NCI-H2107 treated with DMSO at 0.1 percent for 48 hours (cell line): ENCODE measurements around the gene CD28.

ENCODE experiments used
- DNase-seq: peaks from one replicate; lab custom pipeline; 2025; ENCODE audit not compliant: unreplicated experiment; lab: John Stamatoyannopoulos, UW

The CD28 gene

DNA sequence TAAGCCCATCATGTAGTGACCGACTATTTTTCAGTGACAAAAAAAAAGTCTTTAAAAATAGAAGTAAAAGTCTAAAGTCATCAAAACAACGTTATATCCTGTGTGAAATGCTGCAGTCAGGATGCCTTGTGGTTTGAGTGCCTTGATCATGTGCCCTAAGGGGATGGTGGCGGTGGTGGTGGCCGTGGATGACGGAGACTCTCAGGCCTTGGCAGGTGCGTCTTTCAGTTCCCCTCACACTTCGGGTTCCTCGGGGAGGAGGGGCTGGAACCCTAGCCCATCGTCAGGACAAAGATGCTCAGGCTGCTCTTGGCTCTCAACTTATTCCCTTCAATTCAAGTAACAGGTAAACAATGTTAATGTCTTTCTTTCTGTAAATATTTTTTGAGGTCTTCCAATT lies at the start of gene CD28:
TSS of gene CD28 (plus strand) at position 237 of the 400 bp plus-strand sequence. CDS start at position 295, 58 bp downstream.
- DNase-seq, result no peak

DNA sequence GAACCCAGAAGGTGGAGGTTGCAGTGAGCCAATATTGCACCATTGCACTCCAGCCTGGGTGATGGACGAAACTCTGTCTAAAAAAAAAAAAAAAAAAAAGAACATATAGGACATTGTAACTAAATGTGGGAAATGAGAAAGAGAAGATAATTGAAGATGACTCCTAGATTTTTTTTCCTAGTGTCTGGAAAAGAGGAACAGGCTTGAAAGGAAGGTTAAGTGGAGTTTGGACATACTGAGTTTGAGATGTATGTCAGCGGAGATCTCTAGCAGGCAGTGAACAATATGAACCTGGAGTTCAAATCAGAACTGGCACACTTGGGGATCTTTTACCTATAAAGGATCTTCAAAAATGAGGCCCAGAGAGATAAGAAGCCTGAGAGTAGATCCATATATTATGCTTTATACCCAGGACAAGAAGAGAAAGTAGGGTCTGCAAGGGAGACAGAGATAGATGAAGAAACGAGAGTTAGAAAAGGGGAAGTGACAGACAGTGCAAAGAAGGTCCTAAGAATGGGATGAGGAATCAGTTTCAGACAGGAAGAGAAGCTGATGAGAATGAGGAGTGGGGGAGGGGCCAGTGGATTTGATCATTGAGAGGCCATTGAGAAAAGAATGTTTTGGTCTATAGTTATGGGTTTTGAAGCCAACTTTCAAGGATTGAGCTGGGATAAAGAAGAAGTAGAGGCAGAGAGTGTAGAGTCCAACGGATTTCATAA lies 46.9 kb upstream of the CD28 start:
- no peak for DNase-seq

DNA sequence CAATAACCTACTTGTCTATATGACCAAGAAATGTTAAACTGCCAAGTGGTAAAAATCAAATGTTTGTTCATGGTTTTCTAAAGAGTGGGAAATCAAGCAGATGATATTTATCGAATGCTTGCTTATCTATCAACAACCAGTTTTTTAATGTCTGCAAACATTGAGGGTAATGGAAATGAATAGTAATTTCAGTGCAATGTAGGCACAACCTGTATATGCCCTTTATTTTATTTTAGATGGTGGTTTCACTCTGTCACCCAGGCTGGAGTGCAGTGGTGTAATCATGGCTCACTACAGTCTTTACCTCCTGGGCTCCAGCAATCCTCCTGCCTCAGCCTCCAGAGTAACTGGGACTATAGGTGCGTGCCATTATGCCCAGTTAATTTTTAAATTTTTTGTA lies 46.0 kb upstream of the CD28 start:
- DNase-seq, result no peak

DNA sequence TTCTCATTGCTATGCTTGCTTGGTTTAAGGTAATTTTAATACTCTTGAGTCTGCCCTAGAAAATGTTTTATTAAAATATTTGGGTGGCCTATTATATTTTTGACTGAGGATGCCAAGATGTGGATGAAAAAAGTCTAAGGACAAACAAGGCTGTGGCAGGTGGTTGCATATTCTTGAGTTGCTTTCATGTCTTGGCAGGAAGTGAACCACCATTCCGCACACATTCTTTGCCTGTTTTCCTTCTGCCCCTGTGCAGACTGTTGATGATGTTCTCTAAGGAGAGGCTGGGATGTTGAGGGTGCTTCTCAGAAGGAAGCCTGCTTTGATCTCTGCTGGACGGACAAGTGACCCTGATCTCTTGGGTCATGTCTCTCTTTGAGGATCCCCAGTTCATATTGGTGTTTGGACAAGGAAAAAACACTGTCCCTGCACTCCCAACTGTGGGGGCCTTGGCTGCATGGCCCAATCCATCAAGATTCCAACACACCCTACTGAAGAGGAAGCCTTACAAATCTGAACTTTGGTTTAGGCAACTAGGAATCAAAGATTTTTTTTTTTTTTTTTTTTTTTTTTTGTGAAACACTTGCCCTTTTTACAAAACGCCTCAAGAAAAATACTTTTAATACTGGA lies 45.0 kb upstream of the CD28 start:
- no peak for DNase-seq

DNA sequence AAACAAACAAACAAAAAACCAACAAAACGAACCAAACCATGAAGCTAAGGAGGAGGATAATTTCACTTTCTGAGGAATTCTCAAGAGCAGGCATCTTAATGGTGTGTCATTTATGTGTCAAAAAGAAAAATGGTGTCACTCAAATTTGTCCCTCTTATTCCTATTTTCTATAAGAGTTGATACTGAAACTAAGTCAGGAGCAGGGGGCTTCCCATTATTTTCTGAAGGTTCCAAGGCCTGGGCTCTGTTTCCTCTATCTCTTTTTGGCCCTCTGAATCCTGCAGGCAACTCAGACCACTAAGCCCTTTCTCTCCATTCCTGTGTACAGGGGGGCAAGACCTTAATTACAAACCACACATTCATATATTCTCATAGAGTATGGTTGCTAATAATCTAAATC lies 44.0 kb upstream of the CD28 start:
- DNase-seq, result no peak

DNA sequence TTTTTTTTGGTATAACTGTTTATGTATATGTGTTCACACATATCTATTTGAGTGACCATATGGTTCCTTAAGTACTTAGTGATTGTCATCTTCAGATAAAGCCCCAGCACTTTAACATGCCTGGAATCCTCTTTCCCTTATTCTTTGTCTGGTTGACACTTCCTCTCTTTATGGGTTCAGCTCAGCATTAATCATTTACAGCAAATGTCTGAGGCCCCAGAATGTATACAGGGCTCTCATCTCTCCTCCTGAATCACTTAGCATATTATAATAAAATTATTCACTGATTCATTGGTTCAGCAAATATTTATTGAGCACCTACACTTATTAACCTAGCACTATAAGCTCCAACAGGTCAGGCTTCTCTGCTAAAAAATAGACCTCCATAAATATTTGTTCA lies 43.5 kb upstream of the CD28 start:
- no peak for DNase-seq

DNA sequence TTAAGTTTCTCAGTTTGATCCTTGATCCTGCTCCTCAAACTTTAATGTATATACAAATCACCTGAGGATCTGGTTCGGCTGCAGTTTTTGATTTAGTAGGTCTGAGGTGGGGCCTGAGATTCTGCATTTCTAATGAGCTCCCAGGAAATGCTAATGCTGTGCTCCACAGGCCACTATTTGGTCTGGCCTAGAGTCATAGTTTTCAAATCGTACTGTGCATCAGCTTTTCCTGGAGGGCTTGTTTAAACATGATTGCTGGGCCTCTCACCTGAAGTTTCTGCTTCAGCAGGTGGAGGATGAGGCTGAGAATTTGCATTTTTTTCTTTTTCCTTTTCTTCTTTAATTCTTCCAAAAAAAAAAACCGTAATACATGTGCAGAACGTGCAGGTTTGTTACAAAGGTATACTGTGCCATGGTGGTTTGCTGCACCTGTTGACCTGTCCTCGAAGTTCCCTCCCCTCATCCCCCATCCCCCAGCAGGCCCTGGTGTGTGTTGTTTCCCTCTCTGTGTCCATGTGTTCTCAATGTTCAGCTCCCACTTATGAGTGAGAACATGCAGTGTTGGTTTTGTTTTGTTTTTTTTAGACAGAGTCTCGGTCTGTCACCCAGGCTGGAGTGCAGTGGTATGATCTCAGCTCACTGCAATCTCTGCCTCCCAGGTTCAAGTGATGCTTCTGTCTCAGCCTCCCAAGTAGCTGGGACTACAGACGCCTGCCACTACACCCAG lies 42.2 kb upstream of the CD28 start:
- no peak for DNase-seq

DNA sequence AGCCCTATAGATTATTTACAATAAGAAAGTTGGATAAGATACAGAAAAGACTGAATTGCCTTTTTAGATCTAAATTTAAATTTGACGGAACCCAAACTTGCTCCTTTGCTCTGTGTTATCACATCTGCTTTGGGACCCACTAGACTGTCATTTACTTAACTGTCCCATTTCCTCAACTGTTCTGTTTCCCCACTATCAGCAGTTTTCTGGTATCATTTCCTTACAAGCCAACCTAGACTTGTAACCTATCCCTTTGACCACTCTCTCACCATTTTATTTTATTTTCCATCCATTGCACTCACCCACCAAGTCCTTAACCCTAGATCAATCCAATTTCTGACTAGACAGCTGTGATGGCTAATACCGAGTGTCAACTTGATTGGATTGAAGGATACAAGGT lies 38.6 kb upstream of the CD28 start:
- no peak for DNase-seq

DNA sequence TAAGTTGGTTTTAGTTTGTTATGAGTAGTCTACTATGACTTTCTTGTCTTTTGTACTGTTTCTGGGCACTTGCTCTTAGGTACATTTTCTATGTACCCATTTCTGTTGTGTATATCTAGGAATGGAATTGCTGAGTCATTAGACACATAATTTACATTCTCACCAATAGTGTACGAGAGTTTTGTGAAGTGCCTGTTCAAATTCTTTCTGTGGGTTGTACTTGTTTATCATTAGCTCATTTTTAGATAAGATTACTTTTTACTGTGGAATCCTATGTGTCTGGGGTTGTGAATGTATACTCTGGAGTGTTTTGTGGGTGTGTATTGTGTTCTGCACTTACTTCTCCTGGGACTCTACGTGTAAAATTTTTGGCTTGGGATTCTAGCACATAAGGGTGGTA lies 36.6 kb upstream of the CD28 start:
- DNase-seq, result no peak

DNA sequence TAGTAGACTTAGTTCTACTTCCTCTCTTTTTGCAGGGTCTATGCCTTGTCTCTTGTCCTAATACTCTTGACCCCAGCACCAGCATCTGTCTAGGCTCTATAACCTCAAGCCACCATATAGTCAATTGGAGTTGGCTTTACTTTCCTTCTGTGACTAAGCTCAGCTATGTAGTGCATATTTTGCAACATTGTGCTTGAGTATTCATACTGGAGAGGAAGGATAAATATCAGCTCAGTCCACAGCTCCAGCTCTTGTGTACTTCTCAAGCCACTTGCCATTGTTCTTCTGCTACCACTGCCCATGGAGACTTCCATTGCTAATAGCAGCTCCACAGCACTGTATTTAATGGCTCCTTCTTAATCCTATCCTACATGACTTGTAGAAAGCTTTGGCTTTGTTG lies 35.5 kb upstream of the CD28 start:
- DNase-seq, result no peak

DNA sequence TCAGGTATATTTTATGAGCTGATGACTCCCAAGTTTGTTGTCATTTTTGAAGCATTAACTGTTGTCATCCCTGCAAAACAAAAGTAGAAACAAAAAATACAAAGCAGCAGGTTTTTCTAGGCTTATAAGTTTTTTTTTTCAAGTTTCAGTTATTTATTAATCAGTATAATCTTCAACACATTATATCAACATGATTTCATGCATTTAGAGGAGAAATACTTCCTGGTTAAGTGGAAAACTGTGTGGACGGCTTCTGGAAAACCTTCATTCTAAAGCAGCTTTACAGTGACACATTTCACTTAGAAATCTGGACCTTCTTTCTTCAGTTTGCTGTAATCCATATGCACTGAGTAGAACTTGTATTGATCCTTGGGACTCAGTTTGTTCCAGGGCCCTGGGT lies 34.6 kb upstream of the CD28 start:
- no peak for DNase-seq

DNA sequence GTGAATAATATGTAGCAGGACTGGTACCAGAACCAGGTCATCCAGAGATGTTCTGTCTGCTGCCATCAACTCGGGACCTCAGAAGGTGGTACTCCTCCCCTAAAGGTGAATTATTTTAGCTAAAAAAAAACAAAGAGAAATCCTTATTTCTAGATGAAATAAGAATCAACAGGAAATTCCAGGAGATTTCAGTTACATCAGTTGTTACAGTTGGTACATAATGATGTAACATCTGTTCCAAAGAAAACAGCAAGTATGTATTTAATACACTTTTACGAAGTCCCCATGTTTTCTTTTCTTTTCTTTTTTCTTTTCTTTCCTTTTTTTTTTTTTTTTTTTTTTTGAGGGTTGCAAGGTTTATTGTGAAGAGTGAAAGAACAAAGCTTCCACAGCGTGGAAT lies 33.6 kb upstream of the CD28 start:
- DNase-seq, result no peak

DNA sequence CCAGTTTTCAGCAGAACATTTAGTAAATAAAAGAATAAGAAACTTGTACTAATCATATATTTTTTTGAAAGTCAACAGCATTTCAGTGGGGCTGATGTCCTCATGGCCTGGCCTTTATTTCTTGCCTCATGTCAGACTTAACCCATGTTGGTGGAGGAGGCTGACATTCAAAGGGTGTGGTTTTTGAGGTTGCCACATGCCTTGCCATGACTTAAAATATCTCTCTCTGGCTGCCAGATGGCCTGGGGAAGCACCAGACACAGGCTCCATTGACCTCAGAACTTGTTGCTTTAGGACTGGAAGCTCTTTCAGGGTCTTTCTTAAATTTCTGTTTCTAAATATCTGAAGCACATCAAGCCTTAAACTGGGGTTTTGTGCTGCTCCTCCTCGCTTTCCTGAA lies 32.5 kb upstream of the CD28 start:
- DNase-seq, result no peak

DNA sequence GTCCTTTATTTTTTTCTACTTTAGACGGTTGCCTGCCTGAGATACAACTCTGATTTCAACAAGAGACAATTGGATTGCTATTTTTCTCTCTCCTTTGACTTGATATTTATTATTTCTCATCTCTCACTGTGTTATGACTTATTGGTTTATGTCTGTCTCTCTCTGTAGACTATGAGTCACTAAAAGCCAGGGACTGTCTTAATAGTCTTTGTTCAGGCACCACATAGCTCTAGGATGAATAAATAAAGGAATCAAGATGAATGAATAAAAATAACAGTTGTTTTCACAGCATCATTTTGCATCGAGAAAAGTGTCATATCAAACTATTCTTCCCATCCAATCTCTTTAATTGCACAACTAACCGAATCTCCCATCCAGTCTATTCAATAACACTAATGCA lies 31.4 kb upstream of the CD28 start:
- DNase-seq, result no peak

DNA sequence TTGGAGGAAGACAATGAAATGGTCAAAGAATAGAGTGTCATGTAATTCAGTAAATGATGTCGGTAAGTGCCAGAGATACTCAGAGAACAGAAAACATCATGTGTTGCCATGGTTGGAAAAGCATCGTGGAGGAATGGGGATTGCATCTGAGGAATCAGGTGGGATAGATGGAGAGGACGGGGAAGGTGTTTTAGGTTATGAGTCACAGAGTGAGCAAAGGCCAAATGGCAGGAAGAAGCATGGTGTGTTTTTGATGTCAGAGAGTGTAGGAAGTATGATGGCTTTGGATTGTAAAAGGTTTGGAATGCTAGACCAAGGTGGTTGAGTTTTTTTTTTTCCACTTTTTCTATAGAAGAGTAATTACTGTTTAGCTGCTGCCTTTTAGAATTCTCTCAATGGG lies 27.5 kb upstream of the CD28 start:
- no peak for DNase-seq

DNA sequence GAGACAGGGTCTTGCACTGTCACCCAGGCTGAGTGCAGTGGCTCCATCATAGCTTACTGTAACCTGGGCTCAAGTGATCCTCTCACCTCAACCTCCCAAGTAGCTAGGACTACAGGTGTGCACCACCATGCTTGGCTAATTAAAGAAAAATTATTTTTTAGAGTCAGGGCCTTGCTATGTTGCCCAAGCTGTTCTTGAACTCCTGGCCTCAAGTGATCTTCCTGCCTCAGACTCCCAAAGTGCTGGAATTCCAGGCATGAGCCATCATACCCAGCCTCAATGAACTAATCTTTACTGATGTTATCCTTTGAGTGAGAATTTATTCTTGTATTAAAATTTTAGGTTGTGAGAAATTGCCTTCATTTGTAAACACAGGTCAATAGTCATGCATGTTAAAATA lies 27.0 kb upstream of the CD28 start:
- DNase-seq, result no peak

DNA sequence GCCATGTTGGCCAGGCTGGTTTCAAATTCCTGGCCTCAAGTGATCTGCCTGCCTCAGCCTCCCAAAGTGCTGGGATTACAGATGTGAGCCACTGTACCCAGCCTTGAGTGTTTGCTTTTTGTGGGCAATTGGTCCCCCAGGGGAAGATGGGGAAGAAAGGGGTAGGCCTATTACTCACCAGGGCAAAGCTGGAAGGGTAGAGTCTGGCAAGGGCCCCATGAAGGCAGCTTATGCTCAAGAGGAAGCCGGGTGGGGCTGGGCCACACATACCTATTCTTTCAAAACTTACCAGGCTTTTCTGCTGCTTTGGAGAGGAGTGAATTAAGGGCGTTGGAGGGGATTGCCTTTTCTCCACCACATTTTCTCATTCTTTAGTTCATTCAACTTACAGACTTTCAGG lies 24.5 kb upstream of the CD28 start:
- DNase-seq, result no peak

DNA sequence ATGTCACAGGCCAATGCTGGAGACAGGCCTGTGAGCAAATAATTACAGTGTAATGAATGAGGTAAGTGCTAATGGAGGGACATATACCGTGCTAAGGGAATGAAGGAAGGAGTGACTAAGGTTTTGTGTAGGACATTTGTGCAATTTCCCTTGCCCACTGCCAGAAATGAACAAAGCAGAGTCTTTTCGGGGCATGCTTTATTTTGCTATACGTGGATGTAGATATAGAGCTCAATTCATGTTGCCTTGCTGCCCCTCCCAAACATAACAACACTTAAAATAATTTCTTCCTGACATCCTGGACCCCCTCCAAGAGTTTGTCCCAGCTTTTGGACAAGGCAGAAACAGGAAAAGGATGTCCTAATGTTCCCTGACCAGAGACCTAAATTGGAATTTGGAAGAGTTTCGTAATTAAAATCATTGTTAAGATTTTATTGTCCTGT lies 23.7 kb upstream of the CD28 start:
- no peak for DNase-seq

DNA sequence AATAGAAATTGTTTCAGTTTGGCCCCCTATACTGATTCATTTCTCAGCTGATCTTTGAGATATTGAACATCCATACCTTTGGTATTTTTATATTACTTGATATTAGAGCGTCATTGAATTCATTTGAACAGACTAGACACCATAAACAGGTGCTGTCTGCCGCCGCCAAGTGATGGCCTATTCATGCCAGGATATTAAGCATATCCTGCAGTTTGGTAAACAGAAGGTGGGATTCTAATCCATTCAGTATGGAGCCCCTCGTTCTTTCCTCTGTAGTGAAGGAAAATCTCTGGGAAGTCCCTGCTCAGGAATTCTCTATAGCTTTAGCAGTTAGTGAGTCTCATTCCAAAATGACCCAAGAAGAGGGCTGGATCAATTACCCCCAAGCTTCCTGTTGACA lies 23.0 kb upstream of the CD28 start:
- DNase-seq, result no peak

DNA sequence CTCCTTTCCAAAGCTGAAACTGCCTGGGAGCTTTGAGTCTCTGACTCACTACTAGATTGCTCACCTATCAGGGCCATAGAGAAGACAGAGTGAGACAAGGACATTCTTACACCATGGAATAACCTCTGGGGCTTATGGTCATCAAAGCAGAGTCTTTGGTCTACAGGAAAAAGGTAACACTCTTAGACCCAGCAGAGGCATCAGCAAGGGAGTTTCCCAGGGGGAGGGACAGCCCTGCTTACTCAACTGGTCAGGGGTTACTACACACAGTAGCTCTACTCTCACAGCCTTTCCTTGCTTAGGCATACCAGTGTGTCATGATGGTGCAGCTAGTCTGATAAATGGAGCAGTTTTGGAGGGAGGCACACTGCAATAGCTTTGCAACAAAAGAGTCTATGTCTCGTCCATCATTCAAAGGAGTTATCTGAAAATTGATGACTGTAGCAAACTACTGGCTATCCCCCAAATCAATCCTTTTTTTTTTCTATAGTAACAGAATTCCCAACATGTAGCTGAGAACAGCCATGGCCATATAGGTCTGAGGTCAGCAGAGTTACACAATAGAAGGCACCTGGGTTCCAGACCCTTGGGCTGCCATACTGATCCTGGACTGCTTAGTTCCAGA lies 22.4 kb upstream of the CD28 start:
- no peak for DNase-seq

DNA sequence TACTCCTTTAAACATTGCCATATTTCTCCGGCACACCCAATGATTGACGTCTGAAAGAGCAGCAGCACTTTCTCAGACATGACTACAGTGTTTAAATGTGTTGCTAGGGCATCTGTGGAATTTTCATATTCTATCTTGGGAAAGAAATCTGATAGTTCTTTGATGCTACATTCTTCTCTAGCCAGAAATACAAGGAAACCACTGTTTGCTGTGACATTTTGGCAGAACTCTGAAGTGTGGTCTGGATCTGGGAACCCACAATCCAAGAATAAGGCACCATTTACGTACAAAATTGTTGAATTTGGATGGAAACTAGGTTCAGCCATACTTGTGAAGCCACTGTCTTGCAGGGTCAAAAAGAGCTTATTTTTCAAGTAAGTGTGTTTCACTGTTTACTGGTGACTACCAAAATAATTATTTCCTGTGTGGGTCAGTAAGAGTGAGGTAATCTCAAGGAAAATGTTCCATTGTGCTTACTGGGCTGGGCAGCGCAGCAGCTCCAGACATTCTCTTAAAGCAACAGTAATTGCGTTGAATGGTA lies 21.3 kb upstream of the CD28 start:
- no peak for DNase-seq
